ENCODE measurements around the gene MYO1E.
A peak's percentile ranks its signal among the peaks of the same experiment; 100 is the strongest.

Gene MYO1E

DNA sequence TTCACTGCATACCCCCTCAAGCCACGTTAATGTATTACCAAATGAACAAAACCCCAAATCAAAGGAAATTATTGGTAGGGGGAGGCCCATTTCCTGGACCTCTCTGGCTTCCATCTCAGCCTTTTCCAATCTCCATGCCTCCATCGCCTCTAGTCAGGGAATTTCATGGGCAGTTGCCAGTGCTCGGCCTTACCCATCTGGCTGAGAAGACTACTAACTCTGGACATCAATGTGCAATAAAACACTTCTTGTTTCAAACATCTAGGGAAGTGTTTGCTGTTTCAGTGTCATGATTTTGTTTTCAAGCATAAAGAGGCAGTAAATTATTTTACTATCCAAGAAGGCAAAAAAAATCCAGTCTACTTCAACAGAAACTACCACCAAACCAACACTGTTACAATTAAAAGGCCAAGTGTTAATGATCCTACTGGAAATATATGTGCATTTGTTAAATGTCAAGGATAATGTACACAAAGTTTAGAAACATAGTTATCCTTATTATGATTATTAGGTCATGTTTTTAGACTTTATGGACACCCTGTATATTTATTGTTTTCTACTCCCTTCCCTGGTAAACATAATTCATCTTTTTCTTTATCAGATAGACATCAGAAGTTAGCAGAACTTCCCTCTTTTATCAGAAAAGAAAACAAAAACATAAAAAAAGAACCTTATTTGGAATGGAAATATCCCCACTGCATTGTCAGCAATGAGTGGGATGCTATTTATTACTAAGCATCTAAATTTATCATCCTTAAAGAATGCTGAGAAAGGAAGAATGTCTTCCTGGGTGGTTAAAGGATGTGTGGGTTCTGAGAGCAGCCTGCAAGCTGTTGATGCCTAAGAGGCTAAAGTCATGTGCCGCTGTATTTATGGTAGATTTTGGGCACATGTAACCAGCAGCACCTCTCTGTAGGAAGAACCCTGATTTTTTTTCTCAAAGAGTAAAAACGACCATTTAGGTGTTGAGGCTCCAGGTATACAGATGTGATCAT is 150.9 kb downstream of the MYO1E start:
- DNase-seq = no peak

DNA sequence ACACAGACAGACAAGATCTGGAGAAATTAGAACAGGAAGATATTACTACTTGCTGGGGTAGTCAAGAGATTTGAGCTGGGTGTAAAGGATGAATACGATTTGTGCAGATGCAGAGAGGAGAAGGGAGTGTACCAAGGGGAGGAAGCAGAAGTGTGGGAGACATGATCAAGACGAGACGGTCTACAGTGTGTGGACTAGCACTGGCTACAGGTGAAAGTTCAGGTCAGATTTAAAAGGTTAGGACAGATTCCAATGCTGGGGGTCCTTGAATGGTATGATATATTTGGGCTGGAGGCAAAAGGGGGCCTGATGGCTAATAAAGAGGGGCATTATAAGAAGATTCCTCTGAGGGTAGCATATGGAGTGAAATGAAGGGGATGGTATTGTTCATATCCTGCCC is 154.0 kb downstream of the MYO1E start:
- DNase-seq = no peak

DNA sequence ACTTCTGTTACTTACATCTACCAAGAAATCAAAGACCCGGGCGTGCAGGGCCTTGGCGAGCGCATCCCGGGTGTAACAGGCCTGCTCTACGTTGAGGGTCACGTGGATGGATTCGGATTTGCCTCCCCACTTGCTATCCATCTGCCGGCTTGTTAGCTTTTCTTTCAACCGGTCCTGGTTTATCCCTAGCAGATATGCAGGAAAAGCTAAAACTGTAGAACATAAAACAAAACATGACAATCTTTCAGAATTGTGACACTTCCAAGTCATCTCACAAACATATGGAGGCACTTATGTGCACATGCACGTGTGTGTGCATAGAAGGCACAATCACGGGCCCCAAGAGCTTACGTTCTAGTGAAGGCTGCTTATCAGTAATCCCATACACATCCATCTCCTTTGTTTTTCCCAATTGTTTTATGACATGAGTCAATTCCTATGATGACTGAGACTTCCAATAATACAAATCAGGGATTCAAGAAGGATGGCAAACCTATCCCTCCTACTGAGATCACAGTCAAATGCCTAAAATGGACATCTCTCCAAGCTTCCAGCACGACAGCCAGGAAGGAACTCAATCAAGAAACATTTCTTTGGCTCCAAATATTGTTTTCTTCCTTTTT is 154.7 kb downstream of the MYO1E start:
- no peak for DNase-seq

DNA sequence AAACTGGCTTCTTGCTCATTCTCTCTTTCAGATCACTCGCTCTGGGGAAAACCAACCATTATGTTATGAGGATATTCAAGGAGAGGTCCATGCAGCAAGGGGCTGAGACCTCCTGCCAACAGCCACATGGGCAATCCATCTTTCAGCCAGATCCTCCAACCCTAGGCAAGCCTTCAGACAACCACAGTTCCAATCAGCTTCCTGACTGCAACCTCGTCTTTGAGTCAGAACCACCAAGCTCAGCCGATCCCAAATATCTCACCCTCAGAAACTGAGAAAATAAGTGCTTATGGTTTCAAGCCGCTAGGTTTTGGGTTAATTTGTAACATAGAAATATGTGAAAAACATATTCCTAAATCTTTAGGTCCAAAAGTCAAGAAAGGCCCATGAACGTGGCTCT is 155.8 kb downstream of the MYO1E start:
- DNase-seq = no peak

DNA sequence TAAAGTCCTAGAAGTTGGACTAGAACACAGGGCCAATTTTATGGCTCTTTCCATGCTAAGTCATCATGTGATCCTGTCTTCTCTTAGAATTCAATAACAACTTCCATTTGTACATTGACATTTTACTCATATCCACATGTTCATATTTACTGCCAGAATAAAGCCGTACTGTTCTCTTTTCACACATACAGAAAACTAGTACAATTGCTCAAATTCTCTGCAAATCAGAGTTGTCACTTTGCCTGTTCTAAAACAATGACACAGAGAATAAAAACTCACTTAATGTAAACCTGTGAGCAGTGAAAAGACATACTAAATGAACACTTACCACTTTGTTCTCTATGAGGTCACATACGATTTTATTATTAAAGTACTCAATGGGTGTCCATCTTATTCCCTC is 162.5 kb downstream of the MYO1E start:
- DNase-seq = no peak

DNA sequence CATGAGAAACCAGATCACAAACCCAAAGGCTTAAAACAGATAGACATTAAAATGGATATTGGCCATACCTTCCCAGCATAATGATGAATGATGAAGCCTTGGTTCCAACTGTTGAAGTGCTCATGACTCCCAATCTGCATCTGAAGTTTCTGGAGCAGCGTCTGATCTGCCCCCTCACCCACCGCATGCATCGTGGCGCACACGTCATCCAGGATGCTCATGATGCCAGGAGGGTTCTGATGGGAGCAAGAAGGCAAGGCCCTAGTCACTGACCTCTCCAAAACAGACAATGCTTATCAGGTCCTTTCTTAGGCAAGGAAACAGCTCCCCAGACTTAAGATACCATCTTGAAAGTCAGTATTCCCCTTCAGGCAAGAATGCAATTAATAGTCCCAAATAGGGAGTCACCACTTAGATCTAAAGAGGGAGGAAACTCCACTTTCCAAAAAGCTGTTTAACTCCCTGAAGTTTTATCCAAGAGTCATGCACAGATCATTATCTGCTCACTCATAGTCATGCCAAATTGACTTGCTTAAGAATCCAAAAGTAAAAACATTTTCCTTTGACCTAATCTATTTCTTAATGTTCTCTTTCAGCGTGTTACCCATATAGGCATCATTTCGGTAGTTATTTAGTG is 163.9 kb downstream of the MYO1E start:
- DNase-seq = peak; percentile 59

DNA sequence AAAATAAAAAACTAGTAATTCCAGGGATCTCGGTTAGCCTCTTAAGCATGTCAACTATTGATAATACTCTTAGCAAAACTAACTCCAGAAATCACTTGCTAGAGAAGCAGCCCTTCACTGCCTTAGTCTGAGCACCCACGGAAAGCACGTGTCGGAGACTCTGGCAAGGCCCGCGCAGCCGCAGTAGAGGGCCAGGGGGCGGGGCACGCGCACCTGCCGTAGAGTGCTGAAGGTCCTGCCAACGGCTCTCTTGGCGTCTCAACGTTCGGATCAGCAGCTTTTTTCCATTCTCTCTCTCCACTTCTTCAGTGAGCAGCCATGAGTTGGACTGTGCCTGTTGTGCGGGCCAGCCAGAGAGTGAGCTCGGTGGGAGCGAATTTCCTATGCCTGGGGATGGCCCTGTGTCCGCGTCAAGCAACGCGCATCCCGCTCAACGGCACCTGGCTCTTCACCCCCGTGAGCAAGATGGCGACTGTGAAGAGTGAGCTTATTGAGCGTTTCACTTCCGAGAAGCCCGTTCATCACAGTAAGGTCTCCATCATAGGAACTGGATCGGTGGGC is 166.0 kb downstream of the MYO1E start, which contains the start of gene LDHAL6B:
LDHAL6B (plus strand) TSS at position 221 of the 561 bp plus-strand sequence; CDS start at position 319, 98 bp downstream.
- DNase-seq = no peak

DNA sequence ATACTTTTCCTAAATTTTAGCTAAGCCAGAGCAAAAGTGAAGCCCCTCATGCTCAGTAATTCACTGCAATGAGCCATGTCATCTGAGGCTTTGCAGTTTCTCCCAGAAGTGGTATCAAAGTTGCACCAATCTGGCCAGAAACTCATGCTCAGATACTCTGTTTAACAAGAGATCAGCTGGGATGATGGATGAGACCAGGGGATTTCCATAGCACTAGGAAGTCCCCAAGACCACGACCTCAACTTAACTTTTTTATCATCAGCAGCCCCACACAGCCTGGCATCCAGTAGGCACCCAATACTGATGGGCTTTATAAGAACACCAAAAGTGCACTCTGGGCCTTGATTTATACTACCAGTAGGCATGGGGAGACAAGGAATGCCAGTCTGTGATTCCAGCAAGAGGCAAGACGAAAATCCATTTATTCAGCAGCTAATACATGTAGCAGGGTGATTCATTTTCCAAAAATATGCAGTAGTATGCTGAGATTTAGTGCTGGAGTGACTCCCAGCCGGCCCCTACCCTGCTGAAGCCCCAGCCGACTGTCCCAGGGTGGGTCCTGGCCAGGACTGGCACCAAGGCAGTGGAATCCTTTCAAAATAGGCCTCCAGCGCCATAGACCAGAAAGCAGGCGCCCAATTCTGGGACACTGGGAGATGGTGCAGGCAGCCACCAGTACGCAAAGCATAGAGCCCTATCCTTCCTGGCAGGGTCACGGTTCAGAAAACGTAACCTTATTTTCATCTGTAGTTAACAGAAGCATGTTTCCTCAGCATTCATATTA is 166.6 kb downstream of the MYO1E start:
- no peak for DNase-seq

DNA sequence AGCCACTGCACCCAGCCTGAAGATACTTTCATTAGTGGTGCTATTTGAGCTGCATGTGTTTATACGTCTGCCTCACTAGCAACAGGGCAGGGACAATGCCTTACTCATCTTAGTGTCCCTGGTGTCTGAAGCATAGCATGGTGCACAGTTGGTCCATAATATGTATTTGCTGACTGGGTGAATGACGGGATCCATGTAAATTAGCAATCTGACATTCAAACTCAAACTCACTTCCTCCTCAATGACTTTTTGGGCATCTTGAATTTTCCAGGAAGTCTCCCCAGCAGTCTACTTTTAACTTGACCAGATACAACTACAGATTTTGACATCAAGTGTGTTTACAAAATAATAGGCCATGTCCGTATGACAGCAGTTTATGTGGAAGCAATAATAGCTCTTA is 169.0 kb downstream of the MYO1E start:
- DNase-seq = no peak

DNA sequence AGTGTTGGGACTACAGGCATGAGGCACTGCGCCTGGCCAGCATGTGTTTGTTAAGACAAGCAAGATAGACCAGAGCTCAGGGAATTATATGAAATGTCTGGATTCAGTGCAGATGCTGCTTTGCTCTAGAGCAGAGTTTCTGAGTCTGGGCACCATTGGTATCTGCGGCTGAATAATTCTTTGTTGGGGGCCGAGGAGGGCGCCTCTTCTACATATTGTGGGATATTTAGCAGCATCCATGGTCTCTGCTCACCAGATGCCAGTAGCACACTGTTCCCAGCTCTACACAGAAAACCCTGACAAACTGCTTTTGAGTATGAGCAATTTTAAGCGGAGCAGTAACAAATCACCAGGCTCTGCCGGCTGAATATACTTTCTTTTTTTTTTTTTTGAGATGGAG is 169.7 kb downstream of the MYO1E start:
- no peak for DNase-seq

DNA sequence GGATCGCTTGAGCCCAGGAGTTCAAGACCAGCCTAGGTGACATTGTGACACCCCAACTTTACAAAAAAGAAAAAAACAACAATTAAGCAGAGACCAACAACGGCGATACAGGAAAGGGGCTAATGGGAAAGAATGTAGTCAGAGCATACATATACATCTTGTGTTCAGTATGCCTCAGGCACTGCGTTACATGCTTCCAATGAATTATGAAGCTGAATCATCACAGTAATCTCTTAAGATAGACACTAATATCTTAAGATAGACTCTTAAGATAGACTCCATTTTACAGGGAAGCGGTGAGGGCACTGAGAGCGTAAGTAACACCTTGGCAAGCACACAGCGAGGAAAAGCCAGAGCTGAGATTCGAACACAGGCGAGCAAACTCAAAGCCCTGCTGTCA is 172.1 kb downstream of the MYO1E start:
- DNase-seq = no peak

DNA sequence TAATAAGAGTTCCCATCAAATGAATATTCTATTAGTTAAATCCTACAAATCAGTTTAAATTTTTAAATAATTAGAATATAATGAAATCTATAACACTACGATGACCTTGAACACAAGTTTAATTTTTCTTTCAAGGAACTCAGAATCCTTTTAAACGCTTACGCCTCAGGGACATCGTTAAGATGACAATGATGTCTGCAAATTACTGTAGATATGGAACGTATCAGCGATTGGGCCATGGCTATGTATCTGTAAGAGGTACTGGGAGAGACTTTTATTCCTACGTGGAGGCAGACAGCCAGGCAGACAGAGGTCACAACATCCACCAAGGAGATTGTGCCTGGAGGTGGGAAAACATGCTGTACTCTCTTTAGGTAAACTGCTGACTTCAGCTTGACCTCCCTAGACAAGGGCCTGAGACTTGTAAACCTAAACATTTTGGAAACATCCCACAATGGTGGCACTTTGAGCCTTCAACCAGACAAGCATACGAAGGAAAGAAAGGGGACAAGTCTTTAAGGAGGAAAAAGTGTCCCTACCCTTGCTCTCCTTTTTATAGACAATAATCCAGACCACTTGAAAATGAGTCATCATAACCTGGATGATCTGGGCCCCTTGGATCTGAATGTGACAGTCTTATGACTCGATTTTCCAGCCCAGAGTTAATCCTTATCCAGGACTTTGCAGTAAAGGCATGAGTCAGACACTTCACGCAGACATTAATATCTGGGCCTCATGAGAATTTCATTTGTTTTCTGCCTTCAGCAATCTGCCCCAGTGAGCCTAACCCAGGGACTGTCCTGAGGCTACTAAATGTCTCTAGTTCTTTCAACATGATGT is 172.8 kb downstream of the MYO1E start:
- no peak for DNase-seq

DNA sequence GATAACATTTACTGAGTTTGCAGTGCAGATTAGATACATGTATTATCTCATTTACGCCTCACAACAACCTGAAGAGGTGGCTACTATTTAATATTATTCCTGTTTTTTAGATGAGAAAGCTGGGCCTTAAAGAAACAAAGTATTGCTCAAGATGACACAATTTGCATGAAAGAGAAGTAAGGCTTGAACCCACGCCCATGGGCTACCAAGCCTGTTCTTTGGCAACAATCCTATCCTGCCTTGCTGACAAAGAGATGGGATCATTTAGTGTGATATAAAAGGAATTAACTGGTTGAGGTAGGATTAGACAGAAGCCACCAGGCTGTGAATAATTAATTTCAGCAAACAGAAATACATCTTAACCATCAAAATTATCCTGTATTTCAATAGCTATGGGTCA is 175.2 kb downstream of the MYO1E start:
- no peak for DNase-seq

DNA sequence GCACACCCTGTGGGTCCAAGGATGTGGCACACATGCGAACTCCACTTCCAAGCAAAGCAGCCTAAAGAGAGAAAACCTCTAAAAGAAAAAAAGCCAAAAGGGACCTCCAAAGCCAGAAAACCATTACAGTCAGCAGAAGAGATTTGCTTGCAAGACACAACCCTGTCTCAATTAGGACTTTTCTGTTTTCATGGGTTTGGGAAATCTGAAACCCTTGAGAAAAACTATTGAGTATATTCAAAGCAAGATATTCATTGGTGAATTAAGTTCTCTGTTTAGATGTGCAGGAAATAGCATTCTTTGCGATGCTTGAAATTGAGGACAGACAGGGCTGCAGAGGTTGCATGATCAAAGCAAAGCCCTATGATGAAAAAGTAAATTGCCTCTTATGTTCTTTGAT is 176.3 kb downstream of the MYO1E start:
- no peak for DNase-seq

DNA sequence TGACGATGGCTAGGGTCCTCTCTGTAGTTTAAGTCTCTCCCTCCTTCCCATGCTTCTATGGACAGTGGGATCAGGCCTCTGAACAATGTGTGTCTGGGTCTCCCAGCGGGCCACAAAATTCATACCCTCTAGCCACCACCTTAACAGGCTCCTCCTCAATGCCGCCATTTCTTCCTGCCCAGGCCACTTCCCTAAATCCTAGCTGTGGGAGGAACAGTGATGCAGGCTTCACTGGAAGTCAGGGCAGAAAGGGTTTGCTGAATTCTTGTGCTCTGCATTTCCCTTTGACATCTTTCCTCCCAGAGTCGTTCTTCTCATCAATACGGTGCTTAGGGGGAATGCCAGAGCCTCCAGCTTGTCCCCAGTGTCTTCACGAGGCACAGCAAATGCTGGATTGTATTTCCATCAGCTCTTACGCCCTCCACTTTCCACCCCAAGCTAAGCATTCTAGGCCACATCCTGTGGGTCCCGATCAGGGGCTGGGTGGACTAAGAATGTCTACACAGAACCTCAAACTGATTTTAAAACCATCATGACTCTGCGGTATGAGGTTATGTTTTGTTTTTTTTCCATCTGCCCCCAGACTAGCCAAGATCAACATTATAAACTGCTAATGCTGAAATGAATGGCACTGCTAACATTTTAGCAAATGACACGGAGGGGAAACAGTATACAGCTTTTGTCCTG is 177.9 kb downstream of the MYO1E start:
- DNase-seq = peak; percentile 22

DNA sequence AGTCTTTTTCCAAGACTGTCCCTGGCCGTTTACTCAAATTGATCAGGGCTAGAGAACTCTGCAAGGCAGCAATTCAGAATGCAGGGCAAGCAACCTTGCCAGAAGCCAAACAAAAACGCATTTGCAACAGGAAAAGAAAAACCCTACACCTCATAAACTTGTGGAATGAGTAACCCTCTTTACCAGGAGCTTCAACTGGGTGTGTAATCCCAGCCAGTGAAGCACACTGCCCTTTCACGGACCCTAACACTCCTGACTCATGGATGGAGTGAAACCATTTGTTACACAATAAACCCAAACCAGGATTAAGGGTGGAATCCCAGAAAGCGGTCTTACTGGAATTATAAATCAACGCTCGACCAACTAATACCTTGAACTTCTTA is 180.8 kb downstream of the MYO1E start:
- DNase-seq = no peak

DNA sequence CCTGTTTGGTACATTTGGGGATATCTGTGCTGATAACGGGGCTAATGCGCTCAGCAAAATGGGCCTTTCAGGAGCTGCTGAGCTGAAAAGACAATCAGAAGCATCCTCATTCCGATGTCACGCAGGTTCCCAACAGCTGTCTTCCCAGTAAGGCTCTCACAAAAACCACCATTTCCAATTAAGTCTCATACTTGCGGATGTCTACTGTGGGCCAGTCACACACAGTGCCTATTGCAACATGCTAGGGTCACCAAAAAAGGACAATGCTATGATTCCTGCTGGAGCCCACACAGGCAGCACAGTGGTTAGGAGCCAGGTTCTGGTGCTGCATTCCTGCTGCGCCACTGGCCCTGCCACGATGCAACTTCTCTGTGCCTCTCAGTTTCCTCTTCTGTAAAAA is 182.4 kb downstream of the MYO1E start:
- DNase-seq = no peak

DNA sequence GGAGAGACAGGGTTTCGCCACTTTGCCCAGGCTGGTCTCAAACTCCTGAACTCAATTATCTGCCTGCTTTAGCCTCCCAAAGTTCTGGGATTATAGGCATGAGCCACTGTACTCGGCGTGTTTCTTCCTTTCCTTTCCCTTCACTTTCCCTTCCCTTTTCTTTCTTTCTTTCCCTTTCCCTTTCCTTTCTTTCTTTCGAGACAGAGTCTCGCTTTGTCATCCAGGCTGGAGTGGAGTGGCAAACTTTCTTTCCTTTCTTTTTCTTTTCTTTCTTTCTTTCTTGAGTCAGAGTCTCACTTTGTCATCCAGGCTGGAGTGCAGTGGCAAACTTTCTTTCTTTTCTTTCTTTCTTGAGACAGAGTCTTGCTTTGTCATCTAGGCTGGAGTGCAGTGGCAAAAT is 183.4 kb downstream of the MYO1E start:
- no peak for DNase-seq

DNA sequence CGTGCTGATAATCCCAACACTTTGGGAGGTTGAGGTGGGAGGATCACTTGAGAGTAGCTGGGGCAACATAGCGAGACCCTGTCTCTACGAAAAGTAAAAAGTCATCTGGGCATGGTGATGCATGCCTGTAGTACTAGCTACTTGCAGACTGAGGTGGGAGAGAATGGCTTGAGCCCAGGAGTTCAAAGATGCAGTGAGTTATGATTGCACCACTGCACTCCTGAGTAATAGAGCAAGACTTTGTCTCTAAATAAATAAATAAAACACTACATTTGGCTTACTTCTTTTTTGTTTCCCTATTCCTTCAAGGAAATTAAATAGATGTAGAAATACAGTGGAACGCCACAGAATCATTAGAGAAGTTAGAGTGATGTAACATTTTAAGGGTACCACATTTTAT is 186.2 kb downstream of the MYO1E start:
- DNase-seq = no peak

DNA sequence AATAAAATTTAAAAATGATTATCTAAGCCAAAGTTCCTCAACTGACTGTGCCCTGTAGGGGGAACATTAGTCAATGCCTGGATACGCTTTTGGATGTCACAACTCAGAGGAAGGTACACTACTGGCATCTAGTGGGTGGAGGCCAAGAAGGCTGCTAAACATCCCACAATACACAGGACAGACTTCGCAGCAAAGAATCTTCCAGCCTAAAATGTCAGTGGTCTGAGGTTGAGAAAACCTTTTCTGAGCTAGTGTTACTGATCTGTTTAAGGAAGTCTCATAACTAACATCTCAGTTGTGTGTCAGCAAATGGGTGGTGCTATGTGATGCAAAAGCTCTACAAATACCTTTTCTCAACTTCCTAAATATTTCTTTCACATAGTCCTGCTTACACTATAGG is 186.9 kb downstream of the MYO1E start:
- DNase-seq = no peak
